K562 (cell line): ENCODE measurements around the gene ARID4B. TPM values are rescaled to one million over a fixed set of nuclear protein-coding genes. Genes with fewer than 3 reads are reported as not detected.

Experiments used
- ATAC-seq: fragments of 200-7000 bp; cut with Tn5 transposase; 3 replicates; pipeline ENCODE4 v1.9.1; 2020; ENCODE audit warnings: moderate library complexity
- BruUV-seq: library from RNA; stranded (reverse); fragments of 400-500 nt; replicated peaks from 2 replicates; lab custom pipeline; 2021; lab: Mats Ljungman, UMichigan
- CTCF ChIA-PET: fragments of 300-600 bp; formaldehyde crosslinking; extraction: SDS; loops from one replicate; lab custom pipeline; 2021; ENCODE audit warnings: low intra/inter-chr PET ratio; lab: Yijun Ruan, JAX
- POLR2A ChIA-PET: fragments of 300-600, 350-650 bp; sonication (Branson Sonifier 250); formaldehyde crosslinking; extraction: SDS; loops from one replicate; lab custom pipeline; 2021; ENCODE audit warnings: antibody characterized with exemption, inconsistent platforms; lab: Yijun Ruan, JAX
- DNase-seq, 4 experiments: peaks; one replicate each; pipeline versions ENCODE4 v3.0.0 to v3.0.0-alpha.2; 2011 to 2018; ENCODE audit warnings: low spot score in 3 of 4, mixed read lengths in 3 of 4; ENCODE audit errors: extremely low read depth in 1 of 4
- FAIRE-seq: peaks from 2 replicates; lab custom pipeline; 2011; peaks lifted over from hg19 to GRCh38; lab: Jason Lieb, UNC
- H2AFZ ChIP-seq: 2 replicates; pipeline ENCODE4 v1.6.0; 2011; ENCODE audit warnings: low read depth, low read length, control low read depth, inconsistent platforms
- H3K27ac ChIP-seq: fragments of 200-600 bp; 3 replicates; pipeline ENCODE4 v1.8.0; 2011; ENCODE audit warnings: low read depth, mild to moderate bottlenecking, control low read depth, inconsistent platforms, low read length, moderate library complexity, mixed read lengths; ENCODE audit errors: extremely low read depth
- H3K27me3 ChIP-seq, 2 experiments: fragments of 300-600 bp in 1 of 2; 2 replicates in 1 of 2; 3 replicates in 1 of 2; pipeline versions ENCODE4 v1.6.0 to v1.8.0; 2011; ENCODE audit warnings: inconsistent platforms in 2 of 2, low read length in 2 of 2, mild to moderate bottlenecking in 1 of 2, mixed read lengths in 1 of 2, moderate library complexity in 1 of 2; ENCODE audit not compliant: control insufficient read depth in 2 of 2, insufficient read depth in 2 of 2
- H3K36me3 ChIP-seq: fragments of 300-600 bp; 3 replicates; pipeline ENCODE4 v1.8.0; 2011; ENCODE audit warnings: mild to moderate bottlenecking, low read length, inconsistent platforms; ENCODE audit not compliant: control insufficient read depth, insufficient read depth
- H3K4me1 ChIP-seq, 2 experiments: fragments of 200-600 bp in 1 of 2; replicated peaks in 1 of 2; 2 replicates in 1 of 2; 3 replicates in 1 of 2; pipeline versions ENCODE4 v1.5.1 to v1.8.0; 2011; ENCODE audit warnings: inconsistent platforms in 2 of 2, low read length in 2 of 2, mild to moderate bottlenecking in 1 of 2, mixed read lengths in 1 of 2, moderate library complexity in 1 of 2; ENCODE audit not compliant: control insufficient read depth in 2 of 2, insufficient read depth in 2 of 2
- H3K4me2 ChIP-seq: 2 replicates; pipeline ENCODE4 v1.6.1; 2011; ENCODE audit warnings: low read length, control low read depth, inconsistent platforms, mixed read lengths; ENCODE audit not compliant: insufficient read depth
- H3K4me3 ChIP-seq: fragments of 200-600 bp; sonication (generic), shearing (Covaris generic); 2 replicates; pipeline ENCODE4 v1.5.1; 2016; ENCODE audit warnings: control low read depth, inconsistent platforms
- H3K79me2 ChIP-seq: fragments of 200-600 bp; 3 replicates; pipeline ENCODE4 v1.8.0; 2011; ENCODE audit warnings: low read length, inconsistent platforms; ENCODE audit not compliant: control insufficient read depth, insufficient read depth
- H3K9ac ChIP-seq, 2 experiments: 2 replicates each; pipeline versions ENCODE4 v1.6.0 to v1.6.1; 2011; ENCODE audit warnings: low read depth in 2 of 2, low read length in 2 of 2, control low read depth in 1 of 2, inconsistent platforms in 1 of 2, mild to moderate bottlenecking in 1 of 2, mixed read lengths in 1 of 2; ENCODE audit not compliant: insufficient read depth in 1 of 2
- H3K9me1 ChIP-seq: one replicate; pipeline ENCODE4 v1.6.0; 2011; ENCODE audit warnings: inconsistent platforms, mild to moderate bottlenecking, low read length, moderate library complexity; ENCODE audit not compliant: control insufficient read depth, insufficient read depth
- H3K9me3 ChIP-seq: replicated peaks from 2 replicates; pipeline ENCODE4 v1.5.1; 2011; ENCODE audit warnings: low read depth, low read length, inconsistent platforms; ENCODE audit not compliant: control insufficient read depth, insufficient read depth
- H4K20me1 ChIP-seq: replicated peaks from 2 replicates; pipeline ENCODE4 v1.6.1; 2011; ENCODE audit warnings: low read length, inconsistent platforms, mixed read lengths; ENCODE audit not compliant: control insufficient read depth, insufficient read depth
- CSDE1 ChIP-seq, 2 experiments: fragments of 450-650 bp; IDR thresholded peaks; 2 replicates each; pipeline ENCODE4 v1.6.1; 2016; ENCODE audit warnings: mild to moderate bottlenecking in 1 of 2
- NFYB ChIP-seq: IDR thresholded peaks from 2 replicates; pipeline ENCODE4 v1.6.1; 2011; ENCODE audit warnings: mild to moderate bottlenecking, moderate library complexity; ENCODE audit not compliant: insufficient read length; ENCODE audit errors: extremely low read depth
- SMAD3 ChIP-seq: fragments of 450-650 bp; formaldehyde crosslinking; conservative IDR thresholded peaks from 2 replicates; pipeline ENCODE4 v1.4.0; 2020; ENCODE audit warnings: mild to moderate bottlenecking
- ZBTB7A ChIP-seq: IDR thresholded peaks from 2 replicates; pipeline ENCODE4 v1.6.1; 2011; ENCODE audit warnings: low read depth, mild to moderate bottlenecking, low read length, moderate library complexity, borderline replicate concordance; ENCODE audit not compliant: control insufficient read depth
- ZNF253 ChIP-seq: fragments of 250-450 bp; sonication (Bioruptor Pico); conservative IDR thresholded peaks from 2 replicates; pipeline ENCODE4 v1.6.1; 2021; ENCODE audit warnings: mild to moderate bottlenecking
- ZNF57 ChIP-seq: fragments of 450-650 bp; formaldehyde crosslinking; IDR thresholded peaks from 2 replicates; pipeline ENCODE4 v1.4.0; 2020; ENCODE audit warnings: mild to moderate bottlenecking, moderate library complexity
- ZNF75A ChIP-seq: fragments of 450-650 bp; formaldehyde crosslinking; IDR thresholded peaks from 2 replicates; pipeline ENCODE4 v1.4.0; 2020; ENCODE audit warnings: mild to moderate bottlenecking
- ZNF785 ChIP-seq: fragments of 250-450 bp; sonication (Bioruptor Pico); IDR thresholded peaks from 2 replicates; pipeline ENCODE4 v1.4.0; 2020; ENCODE audit warnings: mild to moderate bottlenecking
- WGBS: fragments of 100-300 bp; shearing (Covaris generic); methylation state at CpG from one replicate; pipeline ENCODE4 v1.1.6; 2016; ENCODE audit warnings: low coverage, mixed read lengths; ENCODE audit not compliant: insufficient coverage; ENCODE audit errors: missing lambda C conversion rate; 5-methylcytosine and 5-hydroxymethylcytosine counted together
- in situ Hi-C: fragments of 300-500 bp; cut with MboI; formaldehyde crosslinking; loops from 4 replicates; pipeline ENCODE4 v1.15.0; 2018; ENCODE audit warnings: inconsistent platforms, mixed read lengths
- intact Hi-C: fragments of 100-400 bp; cut with micrococcal nuclease; formaldehyde crosslinking; loops from 2 replicates; pipeline ENCODE4 v1.14.2; 2022
- polyA plus RNA-seq, 8 experiments: library from polyadenylated mRNA; depleted of rRNA in 4 of 8; stranded (reverse) in 5 of 8; unstranded in 3 of 8; fragments of >200 nt; fragmentation: Nextera tagmentation in 2 of 8; fragmentation: Illumina TruSeq in 1 of 8; extraction: Ambion mirVana in 2 of 8; extraction: Trizol in 1 of 8; gene quantifications; 2 replicates each; pipeline versions ENCODE4 v1.2.1 to v1.2.3, GENCODE V29; 2011 to 2014; ENCODE audit warnings: inconsistent platforms in 1 of 8, missing spikeins in 1 of 8
- total RNA-seq, 7 experiments: library from RNA; depleted of rRNA in 6 of 7; stranded (reverse); fragments of >200 nt in 6 of 7; fragmentation: Illumina TruSeq in 2 of 7; extraction: Trizol in 2 of 7; gene quantifications; 2 replicates each; pipeline versions ENCODE4 v1.2.1 to v1.2.3, GENCODE V29; 2011 to 2021; ENCODE audit warnings: low replicate concordance in 1 of 7
- TF ChIP-seq, protein P1 (sequence below), 3 experiments: fragments of 200-800 bp in 1 of 3; fragments of 250-450 bp in 1 of 3; fragments of 450-650 bp in 1 of 3; sonication (Bioruptor Pico) in 1 of 3; sonication (Bioruptor generic) in 1 of 3; formaldehyde crosslinking in 1 of 3; IDR thresholded peaks; 2 replicates each; pipeline versions ENCODE4 v1.6.1 to v1.8.0; 2016 to 2022; ENCODE audit warnings: mild to moderate bottlenecking in 2 of 3, missing genetic modification characterization in 2 of 3, missing compliant biosample characterization in 1 of 3, moderate library complexity in 1 of 3
- TF ChIP-seq, protein P2 (sequence below): fragments of 250-450 bp; sonication (Bioruptor Pico); IDR thresholded peaks from 2 replicates; pipeline ENCODE4 v1.5.0; 2021; ENCODE audit warnings: mild to moderate bottlenecking, borderline replicate concordance
- TF ChIP-seq, protein P3 (sequence below): sonication (generic); formaldehyde crosslinking; IDR thresholded peaks from 2 replicates; pipeline ENCODE4 v1.5.0; 2020; ENCODE audit warnings: missing genetic modification reagents

Gene ARID4B
- total and polyA plus RNA-seq, 9 of the 15 experiments (the other 6 are each of a cell fraction or from before 2014, with no cell fraction given), result 8.4 to 38.9 (median 18.5) TPM

DNA sequence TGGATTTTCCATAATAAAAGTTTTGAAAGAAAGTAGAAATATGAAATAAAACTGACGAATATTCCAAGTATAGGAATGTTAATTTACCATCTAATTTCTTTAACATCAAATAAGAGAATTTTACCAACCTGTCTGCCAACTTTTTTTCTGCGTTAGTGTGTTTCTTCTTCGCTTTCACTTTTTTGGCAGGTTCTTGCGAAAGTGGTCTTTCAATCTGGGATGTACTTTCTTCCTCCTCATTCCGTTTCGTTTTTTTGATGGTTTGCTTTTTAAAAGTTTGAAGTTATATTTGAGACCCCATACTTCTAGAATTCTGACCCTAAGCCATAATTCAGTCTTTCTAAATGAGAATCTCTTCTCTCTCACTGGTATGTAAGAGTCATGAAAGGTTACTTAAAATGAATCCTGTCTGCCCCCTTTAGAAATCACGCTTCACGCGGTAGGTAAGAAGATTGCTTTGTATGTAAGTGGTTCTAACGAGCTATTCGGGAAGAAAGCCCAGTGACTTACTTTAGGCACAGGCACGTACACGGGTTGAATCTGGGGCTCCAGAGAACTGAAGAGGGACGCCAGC, 167.5 kb downstream of the ARID4B start:
- 5% methylated on average over 14 of the region's 14 CpGs for WGBS
- H3K4me2 ChIP-seq, result peak overlapping the region; percentile 98
- H3K9me1 ChIP-seq, result no peaks in the 10 kb centered on the region
- peaks cover 7 to 9% of the 10 kb centered on the region in 2 experiments; a peak in 3 of 5 replicates for H3K4me1 ChIP-seq
- peak overlapping the region; percentile 78 for H3K4me3 ChIP-seq
- peaks cover 54% of the 10 kb centered on the region for H3K79me2 ChIP-seq
- in situ Hi-C loops (no loop called here), intact Hi-C loops (loop anchor here (2.0 kb wide), 1 partner anchor 32 kb away; the partner anchor contains the start of gene TOMM20)
- peak overlapping the region; percentile 92 for H3K27ac ChIP-seq
- CTCF ChIA-PET, result no interaction called here
- POLR2A ChIA-PET, result interaction anchor here (0.7 to 1.9 kb wide), 13 partner anchors 8 to 54 kb away, joined by 3 to 21 read pairs (median 4); partner anchors contain the start of gene TOMM20
- FAIRE-seq (no peak), ATAC-seq (peak; percentile 65), DNase-seq (no peak)
- peak overlapping the region; percentile 95 to 96 for H3K9ac ChIP-seq
- no peaks in the 10 kb centered on the region for H4K20me1 ChIP-seq
- no peaks in the 10 kb centered on the region; a peak in 1 of 5 replicates for H3K27me3 ChIP-seq
- peaks cover 44% of the 10 kb centered on the region for H3K36me3 ChIP-seq
- H3K9me3 ChIP-seq, result no peaks in the 10 kb centered on the region
- TSS peak; percentile 86 for BruUV-seq
- H2AFZ ChIP-seq, result peak overlapping the region; percentile 98
- TF ChIP-seq NFYB (no peak), CSDE1 (IDR thresholded peaks at IDR 0.05) (0 out of 4 replicates have a peak, but pooled peaks of 1 of the 2 experiments have one; percentile 8), SMAD3 (CRISPR knock-in tag) (no peak), ZNF253 (CRISPR knock-in tag) (no peak), ZBTB7A (no peak), ZNF57 (CRISPR knock-in tag) (no peak), ZNF785 (no peak), ZNF75A (no peak)
- TF ChIP-seq, protein P1, sequence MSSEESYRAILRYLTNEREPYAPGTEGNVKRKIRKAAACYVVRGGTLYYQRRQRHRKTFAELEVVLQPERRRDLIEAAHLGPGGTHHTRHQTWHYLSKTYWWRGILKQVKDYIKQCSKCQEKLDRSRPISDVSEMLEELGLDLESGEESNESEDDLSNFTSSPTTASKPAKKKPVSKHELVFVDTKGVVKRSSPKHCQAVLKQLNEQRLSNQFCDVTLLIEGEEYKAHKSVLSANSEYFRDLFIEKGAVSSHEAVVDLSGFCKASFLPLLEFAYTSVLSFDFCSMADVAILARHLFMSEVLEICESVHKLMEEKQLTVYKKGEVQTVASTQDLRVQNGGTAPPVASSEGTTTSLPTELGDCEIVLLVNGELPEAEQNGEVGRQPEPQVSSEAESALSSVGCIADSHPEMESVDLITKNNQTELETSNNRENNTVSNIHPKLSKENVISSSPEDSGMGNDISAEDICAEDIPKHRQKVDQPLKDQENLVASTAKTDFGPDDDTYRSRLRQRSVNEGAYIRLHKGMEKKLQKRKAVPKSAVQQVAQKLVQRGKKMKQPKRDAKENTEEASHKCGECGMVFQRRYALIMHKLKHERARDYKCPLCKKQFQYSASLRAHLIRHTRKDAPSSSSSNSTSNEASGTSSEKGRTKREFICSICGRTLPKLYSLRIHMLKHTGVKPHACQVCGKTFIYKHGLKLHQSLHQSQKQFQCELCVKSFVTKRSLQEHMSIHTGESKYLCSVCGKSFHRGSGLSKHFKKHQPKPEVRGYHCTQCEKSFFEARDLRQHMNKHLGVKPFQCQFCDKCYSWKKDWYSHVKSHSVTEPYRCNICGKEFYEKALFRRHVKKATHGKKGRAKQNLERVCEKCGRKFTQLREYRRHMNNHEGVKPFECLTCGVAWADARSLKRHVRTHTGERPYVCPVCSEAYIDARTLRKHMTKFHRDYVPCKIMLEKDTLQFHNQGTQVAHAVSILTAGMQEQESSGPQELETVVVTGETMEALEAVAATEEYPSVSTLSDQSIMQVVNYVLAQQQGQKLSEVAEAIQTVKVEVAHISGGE (CRISPR knock-in tag; IDR thresholded peaks at IDR 0.05), result no peak
- TF ChIP-seq, protein P2, sequence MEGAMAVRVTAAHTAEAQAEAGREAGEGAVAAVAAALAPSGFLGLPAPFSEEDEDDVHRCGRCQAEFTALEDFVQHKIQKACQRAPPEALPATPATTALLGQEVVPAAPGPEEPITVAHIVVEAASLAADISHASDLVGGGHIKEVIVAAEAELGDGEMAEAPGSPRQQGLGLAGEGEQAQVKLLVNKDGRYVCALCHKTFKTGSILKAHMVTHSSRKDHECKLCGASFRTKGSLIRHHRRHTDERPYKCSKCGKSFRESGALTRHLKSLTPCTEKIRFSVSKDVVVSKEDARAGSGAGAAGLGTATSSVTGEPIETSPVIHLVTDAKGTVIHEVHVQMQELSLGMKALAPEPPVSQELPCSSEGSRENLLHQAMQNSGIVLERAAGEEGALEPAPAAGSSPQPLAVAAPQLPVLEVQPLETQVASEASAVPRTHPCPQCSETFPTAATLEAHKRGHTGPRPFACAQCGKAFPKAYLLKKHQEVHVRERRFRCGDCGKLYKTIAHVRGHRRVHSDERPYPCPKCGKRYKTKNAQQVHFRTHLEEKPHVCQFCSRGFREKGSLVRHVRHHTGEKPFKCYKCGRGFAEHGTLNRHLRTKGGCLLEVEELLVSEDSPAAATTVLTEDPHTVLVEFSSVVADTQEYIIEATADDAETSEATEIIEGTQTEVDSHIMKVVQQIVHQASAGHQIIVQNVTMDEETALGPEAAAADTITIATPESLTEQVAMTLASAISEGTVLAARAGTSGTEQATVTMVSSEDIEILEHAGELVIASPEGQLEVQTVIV, result no peak
- TF ChIP-seq, protein P3, sequence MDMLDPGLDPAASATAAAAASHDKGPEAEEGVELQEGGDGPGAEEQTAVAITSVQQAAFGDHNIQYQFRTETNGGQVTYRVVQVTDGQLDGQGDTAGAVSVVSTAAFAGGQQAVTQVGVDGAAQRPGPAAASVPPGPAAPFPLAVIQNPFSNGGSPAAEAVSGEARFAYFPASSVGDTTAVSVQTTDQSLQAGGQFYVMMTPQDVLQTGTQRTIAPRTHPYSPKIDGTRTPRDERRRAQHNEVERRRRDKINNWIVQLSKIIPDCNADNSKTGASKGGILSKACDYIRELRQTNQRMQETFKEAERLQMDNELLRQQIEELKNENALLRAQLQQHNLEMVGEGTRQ (CRISPR knock-in tag), result no peak
